K562 (cell line): Measurements from ENCODE around the gene ITGA1. TPM values are rescaled to one million over a fixed set of nuclear protein-coding genes. Genes with fewer than 3 reads are reported as not detected.

Source experiments
- ATAC-seq: fragments of 200-7000 bp; cut with Tn5 transposase; 3 replicates; pipeline ENCODE4 v1.9.1; 2020; ENCODE audit warnings: moderate library complexity
- BruUV-seq: library from RNA; stranded (reverse); fragments of 400-500 nt; replicated peaks from 2 replicates; lab custom pipeline; 2021; lab: Mats Ljungman, UMichigan
- CTCF ChIA-PET: fragments of 300-600 bp; formaldehyde crosslinking; extraction: SDS; loops from one replicate; lab custom pipeline; 2021; ENCODE audit warnings: low intra/inter-chr PET ratio; lab: Yijun Ruan, JAX
- POLR2A ChIA-PET: fragments of 300-600, 350-650 bp; sonication (Branson Sonifier 250); formaldehyde crosslinking; extraction: SDS; loops from one replicate; lab custom pipeline; 2021; ENCODE audit warnings: antibody characterized with exemption, inconsistent platforms; lab: Yijun Ruan, JAX
- DNase-seq, 4 experiments: peaks; one replicate each; pipeline versions ENCODE4 v3.0.0 to v3.0.0-alpha.2; 2011 to 2018; ENCODE audit warnings: low spot score in 3 of 4, mixed read lengths in 3 of 4; ENCODE audit errors: extremely low read depth in 1 of 4
- FAIRE-seq: peaks from 2 replicates; lab custom pipeline; 2011; peaks lifted over from hg19 to GRCh38; lab: Jason Lieb, UNC
- H2AFZ ChIP-seq: 2 replicates; pipeline ENCODE4 v1.6.0; 2011; ENCODE audit warnings: low read depth, low read length, control low read depth, inconsistent platforms
- H3K27ac ChIP-seq: fragments of 200-600 bp; 3 replicates; pipeline ENCODE4 v1.8.0; 2011; ENCODE audit warnings: low read depth, mild to moderate bottlenecking, control low read depth, inconsistent platforms, low read length, moderate library complexity, mixed read lengths; ENCODE audit errors: extremely low read depth
- H3K27me3 ChIP-seq, 2 experiments: fragments of 300-600 bp in 1 of 2; 2 replicates in 1 of 2; 3 replicates in 1 of 2; pipeline versions ENCODE4 v1.6.0 to v1.8.0; 2011; ENCODE audit warnings: inconsistent platforms in 2 of 2, low read length in 2 of 2, mild to moderate bottlenecking in 1 of 2, mixed read lengths in 1 of 2, moderate library complexity in 1 of 2; ENCODE audit not compliant: control insufficient read depth in 2 of 2, insufficient read depth in 2 of 2
- H3K36me3 ChIP-seq: fragments of 300-600 bp; 3 replicates; pipeline ENCODE4 v1.8.0; 2011; ENCODE audit warnings: mild to moderate bottlenecking, low read length, inconsistent platforms; ENCODE audit not compliant: control insufficient read depth, insufficient read depth
- H3K4me1 ChIP-seq, 2 experiments: fragments of 200-600 bp in 1 of 2; replicated peaks in 1 of 2; 2 replicates in 1 of 2; 3 replicates in 1 of 2; pipeline versions ENCODE4 v1.5.1 to v1.8.0; 2011; ENCODE audit warnings: inconsistent platforms in 2 of 2, low read length in 2 of 2, mild to moderate bottlenecking in 1 of 2, mixed read lengths in 1 of 2, moderate library complexity in 1 of 2; ENCODE audit not compliant: control insufficient read depth in 2 of 2, insufficient read depth in 2 of 2
- H3K4me2 ChIP-seq: 2 replicates; pipeline ENCODE4 v1.6.1; 2011; ENCODE audit warnings: low read length, control low read depth, inconsistent platforms, mixed read lengths; ENCODE audit not compliant: insufficient read depth
- H3K4me3 ChIP-seq: fragments of 200-600 bp; sonication (generic), shearing (Covaris generic); 2 replicates; pipeline ENCODE4 v1.5.1; 2016; ENCODE audit warnings: control low read depth, inconsistent platforms
- H3K79me2 ChIP-seq: fragments of 200-600 bp; 3 replicates; pipeline ENCODE4 v1.8.0; 2011; ENCODE audit warnings: low read length, inconsistent platforms; ENCODE audit not compliant: control insufficient read depth, insufficient read depth
- H3K9ac ChIP-seq, 2 experiments: 2 replicates each; pipeline versions ENCODE4 v1.6.0 to v1.6.1; 2011; ENCODE audit warnings: low read depth in 2 of 2, low read length in 2 of 2, control low read depth in 1 of 2, inconsistent platforms in 1 of 2, mild to moderate bottlenecking in 1 of 2, mixed read lengths in 1 of 2; ENCODE audit not compliant: insufficient read depth in 1 of 2
- H3K9me1 ChIP-seq: one replicate; pipeline ENCODE4 v1.6.0; 2011; ENCODE audit warnings: inconsistent platforms, mild to moderate bottlenecking, low read length, moderate library complexity; ENCODE audit not compliant: control insufficient read depth, insufficient read depth
- H3K9me3 ChIP-seq: replicated peaks from 2 replicates; pipeline ENCODE4 v1.5.1; 2011; ENCODE audit warnings: low read depth, low read length, inconsistent platforms; ENCODE audit not compliant: control insufficient read depth, insufficient read depth
- H4K20me1 ChIP-seq: replicated peaks from 2 replicates; pipeline ENCODE4 v1.6.1; 2011; ENCODE audit warnings: low read length, inconsistent platforms, mixed read lengths; ENCODE audit not compliant: control insufficient read depth, insufficient read depth
- HBP1 ChIP-seq: fragments of 450-650 bp; formaldehyde crosslinking; IDR thresholded peaks from 2 replicates; pipeline ENCODE4 v1.4.0; 2022; ENCODE audit warnings: missing genetic modification characterization
- MLLT1 ChIP-seq, 2 experiments: fragments of 450-650 bp; IDR thresholded peaks; 2 replicates each; pipeline ENCODE4 v1.6.1; 2016
- POU5F1 ChIP-seq: fragments of 150-350 bp; IDR thresholded peaks from 2 replicates; pipeline ENCODE4 v1.6.1; 2014; ENCODE audit warnings: borderline replicate concordance, low read length, low read depth, mild to moderate bottlenecking; ENCODE audit not compliant: partially characterized antibody
- RNF219 ChIP-seq: fragments of 250-450 bp; sonication (Bioruptor Pico); IDR thresholded peaks from 2 replicates; pipeline ENCODE4 v1.5.0; 2022; ENCODE audit warnings: mild to moderate bottlenecking
- TCFL5 ChIP-seq: fragments of 250-450 bp; sonication (Bioruptor Pico); conservative IDR thresholded peaks from 2 replicates; pipeline ENCODE4 v1.6.1; 2021; ENCODE audit warnings: mild to moderate bottlenecking, moderate library complexity, matching md5 sums
- WGBS: fragments of 100-300 bp; shearing (Covaris generic); methylation state at CpG from one replicate; pipeline ENCODE4 v1.1.6; 2016; ENCODE audit warnings: low coverage, mixed read lengths; ENCODE audit not compliant: insufficient coverage; ENCODE audit errors: missing lambda C conversion rate; 5-methylcytosine and 5-hydroxymethylcytosine counted together
- in situ Hi-C: fragments of 300-500 bp; cut with MboI; formaldehyde crosslinking; loops from 4 replicates; pipeline ENCODE4 v1.15.0; 2018; ENCODE audit warnings: inconsistent platforms, mixed read lengths
- intact Hi-C: fragments of 100-400 bp; cut with micrococcal nuclease; formaldehyde crosslinking; loops from 2 replicates; pipeline ENCODE4 v1.14.2; 2022
- polyA plus RNA-seq, 8 experiments: library from polyadenylated mRNA; depleted of rRNA in 4 of 8; stranded (reverse) in 5 of 8; unstranded in 3 of 8; fragments of >200 nt; fragmentation: Nextera tagmentation in 2 of 8; fragmentation: Illumina TruSeq in 1 of 8; extraction: Ambion mirVana in 2 of 8; extraction: Trizol in 1 of 8; gene quantifications; 2 replicates each; pipeline versions ENCODE4 v1.2.1 to v1.2.3, GENCODE V29; 2011 to 2014; ENCODE audit warnings: inconsistent platforms in 1 of 8, missing spikeins in 1 of 8
- total RNA-seq, 7 experiments: library from RNA; depleted of rRNA in 6 of 7; stranded (reverse); fragments of >200 nt in 6 of 7; fragmentation: Illumina TruSeq in 2 of 7; extraction: Trizol in 2 of 7; gene quantifications; 2 replicates each; pipeline versions ENCODE4 v1.2.1 to v1.2.3, GENCODE V29; 2011 to 2021; ENCODE audit warnings: low replicate concordance in 1 of 7

ITGA1 gene
- total and polyA plus RNA-seq, 9 of the 15 experiments (the other 6 are each of a cell fraction or from before 2014, with no cell fraction given) = 0.04 to 0.22 TPM; not detected in 7

GRCh38 chr5:52867809-52868208, 80.1 kb downstream of the ITGA1 start:
- Histone ChIP-seq H3K4me1 (no peaks in the 10 kb centered on the region), H2AFZ (no peak overlapping the region), H3K9ac (no peak overlapping the region), H3K36me3 (no peaks in the 10 kb centered on the region), H4K20me1 (no peaks in the 10 kb centered on the region), H3K27ac (no peak overlapping the region), H3K4me3 (no peak overlapping the region), H3K9me1 (no peaks in the 10 kb centered on the region), H3K9me3 (no peaks in the 10 kb centered on the region), H3K4me2 (no peak overlapping the region), H3K79me2 (no peaks in the 10 kb centered on the region), H3K27me3 (no peaks in the 10 kb centered on the region)
- ATAC-seq (no peak), DNase-seq (no peak), FAIRE-seq (no peak)
- BruUV-seq = no TSS peak
- TF ChIP-seq HBP1 (CRISPR knock-in tag) (no peak), RNF219 (no peak), TCFL5 (no peak), MLLT1 (IDR thresholded peaks at IDR 0.05) (no peak), POU5F1 (no peak)
- CTCF ChIA-PET = no interaction called here
- POLR2A ChIA-PET = no interaction called here
- intact Hi-C loops (no loop called here), in situ Hi-C loops (no loop called here)
- 0% methylated on average over 2 of the region's 2 CpGs for WGBS
